Measurements from ENCODE around the gene RPSA. TPM values are rescaled to one million over a fixed set of nuclear protein-coding genes. Genes with fewer than 3 reads are reported as not detected.
A peak's percentile ranks its signal among the peaks of the same experiment; 100 is the strongest.

RPSA gene
- total and polyA plus RNA-seq, 10 donors = 795 to 3,649 (median 960) TPM

GRCh38 chr3:39376959-39377634 is 29.4 kb upstream of the RPSA start:
- intact Hi-C loops (cut with DNase I; ENCODE audit: low total_unique reads) = no loop called here
- WGBS, 5 donors = 47 to 71% (median 55%) methylated on average over 5 of the region's 5 CpGs

GRCh38 chr3:39378088-39378487 is 28.4 kb upstream of the RPSA start:
- Histone ChIP-seq H3K4me1 (peaks cover 0 to 15% (median 6%) of the 10 kb centered on the region in 6 donors), H3K27me3 (replicated peaks in 1 of 7) (no peaks in the 10 kb centered on the region), H3K9me3 (no peaks in the 10 kb centered on the region), H3K4me3 (no peak overlapping the region), H3K27ac (no peak overlapping the region), H3K36me3 (no peaks in the 10 kb centered on the region)
- DNase-seq = no peak
- intact Hi-C loops (cut with DNase I; ENCODE audit: low total_unique reads) = no loop called here
- WGBS, 5 donors = 32 to 47% (median 43%) methylated on average over 4 of the region's 4 CpGs
- TF ChIP-seq POLR2AphosphoS5 (IDR thresholded peaks at IDR 0.05) = no peak
- TF ChIP-seq CTCF (IDR thresholded peaks at IDR 0.05 in 8 of 11, conservative IDR thresholded peaks at IDR 0.05 in 3 of 11) = peak; percentile 7 to 68 (median 49)
- no peak for TF ChIP-seq POLR2A (IDR thresholded peaks at IDR 0.05)

More at GRCh38 chr3:39376959-39377634, 29.4 kb upstream of the RPSA start:
- no peak overlapping the region for H3K4me3 ChIP-seq
- peaks cover 0 to 5% (median 0%) of the 10 kb centered on the region in 6 donors for H3K4me1 ChIP-seq
- no peaks in the 10 kb centered on the region for H3K9me3 ChIP-seq
- H3K36me3 ChIP-seq = no peaks in the 10 kb centered on the region
- H3K27me3 ChIP-seq (replicated peaks in 1 of 7) = no peaks in the 10 kb centered on the region
- DNase-seq = no peak
- H3K27ac ChIP-seq = no peak overlapping the region
- no peak for TF ChIP-seq CTCF (IDR thresholded peaks at IDR 0.05 in 8 of 11, conservative IDR thresholded peaks at IDR 0.05 in 3 of 11)
- TF ChIP-seq POLR2A (IDR thresholded peaks at IDR 0.05) = no peak
- TF ChIP-seq POLR2AphosphoS5 (IDR thresholded peaks at IDR 0.05) = no peak

GRCh38 chr3:39378957-39379777 is 27.4 kb upstream of the RPSA start:
- Histone ChIP-seq H3K4me3 (no peak overlapping the region), H3K27me3 (replicated peaks in 1 of 7) (no peaks in the 10 kb centered on the region), H3K27ac (no peak overlapping the region), H3K9me3 (no peaks in the 10 kb centered on the region), H3K36me3 (no peaks in the 10 kb centered on the region), H3K4me1 (peaks cover 0 to 23% (median 7%) of the 10 kb centered on the region in 6 donors)
- TF ChIP-seq POLR2AphosphoS5 (IDR thresholded peaks at IDR 0.05) = no peak
- TF ChIP-seq POLR2A (IDR thresholded peaks at IDR 0.05) = no peak
- no peak for TF ChIP-seq CTCF (IDR thresholded peaks at IDR 0.05 in 8 of 11, conservative IDR thresholded peaks at IDR 0.05 in 3 of 11)
- DNase-seq = no peak
- intact Hi-C loops (cut with DNase I; ENCODE audit: low total_unique reads) = no loop called here
- WGBS, 5 donors = 92 to 95% (median 94%) methylated on average over 10 of the region's 10 CpGs

- Histone ChIP-seq H3K36me3 (no peaks in the 10 kb centered on the region), H3K4me1 (peaks cover 5 to 29% (median 13%) of the 10 kb centered on the region in 6 donors)
- DNase-seq = no peak
These were observed 26.8 kb upstream of the RPSA start for GRCh38 chr3:39379778-39380155.

More at GRCh38 chr3:39379778-39380155, 26.8 kb upstream of the RPSA start:
- H3K9me3 ChIP-seq = no peaks in the 10 kb centered on the region
- H3K4me3 ChIP-seq = no peak overlapping the region
- H3K27me3 ChIP-seq (replicated peaks in 1 of 7) = no peaks in the 10 kb centered on the region
- no peak for TF ChIP-seq CTCF (IDR thresholded peaks at IDR 0.05 in 8 of 11, conservative IDR thresholded peaks at IDR 0.05 in 3 of 11)
- TF ChIP-seq POLR2A (IDR thresholded peaks at IDR 0.05) = no peak
- TF ChIP-seq POLR2AphosphoS5 (IDR thresholded peaks at IDR 0.05) = no peak
- 65 to 88% (median 82%) methylated on average over 5 of the region's 5 CpGs for whole genome bisulfite sequencing, 5 donors
- intact Hi-C loops (cut with DNase I; ENCODE audit: low total_unique reads) = no loop called here
- H3K27ac ChIP-seq = no peak overlapping the region
